Activated CD8-positive, alpha-beta memory T cell treated with anti-CD3 and anti-CD28 coated beads for 36 hours (primary cell): Measurements from ENCODE around the gene UNC5C. TPM values are rescaled to one million over a fixed set of nuclear protein-coding genes. Genes with fewer than 3 reads are reported as not detected.

Experiments used
- CTCF ChIA-PET: fragments of 350-600 bp; sonication (Branson Sonifier 250); formaldehyde crosslinking; loops from one replicate; lab custom pipeline; 2021; ENCODE audit warnings: antibody characterized with exemption; lab: Charles Lee
- POLR2A ChIA-PET: fragments of 350-600 bp; sonication (Branson Sonifier 250); formaldehyde crosslinking; loops from one replicate; lab custom pipeline; 2021; ENCODE audit warnings: antibody characterized with exemption; lab: Charles Lee
- total RNA-seq, 2 experiments: library from RNA; stranded (reverse); gene quantifications; one replicate each; pipeline ENCODE4 v1.2.3, GENCODE V29; 2021

Gene UNC5C
- not detected for total RNA-seq

DNA sequence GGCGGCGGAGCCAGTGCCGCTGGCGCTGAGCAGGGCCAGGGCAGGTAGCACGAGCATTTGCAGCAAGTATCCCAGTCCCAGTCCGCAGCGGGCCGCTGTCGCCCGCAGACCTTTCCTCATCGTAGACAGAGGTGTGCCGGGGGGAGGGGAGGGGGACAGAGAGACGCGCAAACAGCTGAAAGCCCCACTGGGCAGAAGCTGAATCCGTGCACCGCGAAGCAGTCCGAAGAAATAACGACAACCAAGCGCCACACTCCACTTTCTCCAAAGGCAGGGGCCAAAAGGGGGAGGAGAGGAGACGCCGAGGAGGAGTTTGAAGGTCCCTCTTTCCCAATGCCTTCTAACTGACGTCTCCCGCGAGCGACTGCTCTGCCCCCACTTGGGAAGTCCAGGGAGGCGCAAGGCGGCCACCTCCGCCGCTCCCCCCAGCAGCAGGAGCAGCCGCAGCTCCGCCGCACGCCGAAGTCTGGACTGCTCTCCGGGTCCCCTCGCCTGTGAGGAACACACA is at the start of gene UNC5C:
UNC5C (minus strand) TSS at position 236 of the 508 bp plus-strand sequence.
- CTCF ChIA-PET = no interaction called here
- POLR2A ChIA-PET = interaction anchor here (0.6 kb wide), 1 partner anchor 392 kb away, joined by 7 read pairs; no protein-coding TSS in a partner anchor

GRCh38 chr4:95596676-95597075 is 47.9 kb upstream of the UNC5C start:
- CTCF ChIA-PET = no interaction called here
- POLR2A ChIA-PET = no interaction called here

DNA sequence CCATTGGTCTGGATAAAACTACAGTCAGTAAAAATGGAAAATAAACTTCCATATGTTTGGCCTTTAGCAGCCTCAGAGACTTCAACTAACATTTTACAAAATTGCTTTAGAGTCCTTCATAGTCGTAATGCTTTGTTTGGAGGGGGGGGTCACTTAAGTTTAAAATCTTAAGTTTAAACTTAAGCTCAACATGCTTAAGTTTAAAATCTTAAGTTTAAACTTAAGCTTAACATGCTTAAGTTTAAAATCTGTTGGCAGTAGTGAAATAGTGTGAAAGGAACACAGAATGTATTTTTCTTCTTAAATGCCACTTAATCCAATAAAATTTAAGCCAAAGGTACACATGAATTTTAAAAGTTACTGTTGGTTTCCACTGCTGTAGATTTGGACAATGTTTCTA is 45.9 kb upstream of the UNC5C start:
- ChIA-PET CTCF (no interaction called here), POLR2A (no interaction called here)

- CTCF ChIA-PET = no interaction called here
- POLR2A ChIA-PET = no interaction called here
Measured at GRCh38 chr4:95594013-95594412, 45.2 kb upstream of the UNC5C start.

- ChIA-PET CTCF (no interaction called here), POLR2A (no interaction called here)
Measured at GRCh38 chr4:95591278-95591677, 42.5 kb upstream of the UNC5C start.

DNA sequence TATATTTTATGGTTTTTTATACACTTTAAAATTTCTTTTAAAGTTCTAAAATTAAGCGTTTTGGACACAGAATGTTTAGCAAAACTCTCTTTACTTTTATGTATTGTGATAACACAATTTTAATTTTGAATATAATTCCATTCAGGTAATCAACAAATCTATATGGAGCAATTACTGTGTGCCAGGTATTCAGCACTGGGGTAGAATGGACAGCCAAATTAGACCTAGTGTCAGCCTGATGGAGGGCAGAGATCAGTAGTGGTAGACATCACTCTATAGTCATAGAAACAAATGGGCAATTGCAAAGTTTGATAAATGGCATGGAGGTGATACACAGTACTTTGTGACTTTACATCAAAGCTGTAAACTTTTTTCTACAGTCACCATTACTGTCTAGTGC is 41.8 kb upstream of the UNC5C start:
- CTCF ChIA-PET = no interaction called here
- POLR2A ChIA-PET = no interaction called here

GRCh38 chr4:95585016-95585695 is 36.4 kb upstream of the UNC5C start:
- ChIA-PET POLR2A (no interaction called here), CTCF (no interaction called here)

- ChIA-PET CTCF (no interaction called here), POLR2A (no interaction called here)
Measured at GRCh38 chr4:95580226-95580625, 31.5 kb upstream of the UNC5C start.

GRCh38 chr4:95572304-95572991 is 23.7 kb upstream of the UNC5C start:
- POLR2A ChIA-PET = no interaction called here
- CTCF ChIA-PET = no interaction called here

GRCh38 chr4:95571577-95571976 is 22.8 kb upstream of the UNC5C start:
- POLR2A ChIA-PET = no interaction called here

GRCh38 chr4:95563638-95564337 is 15.0 kb upstream of the UNC5C start:
- CTCF ChIA-PET = no interaction called here

More at GRCh38 chr4:95571577-95571976, 22.8 kb upstream of the UNC5C start:
- CTCF ChIA-PET = no interaction called here

DNA sequence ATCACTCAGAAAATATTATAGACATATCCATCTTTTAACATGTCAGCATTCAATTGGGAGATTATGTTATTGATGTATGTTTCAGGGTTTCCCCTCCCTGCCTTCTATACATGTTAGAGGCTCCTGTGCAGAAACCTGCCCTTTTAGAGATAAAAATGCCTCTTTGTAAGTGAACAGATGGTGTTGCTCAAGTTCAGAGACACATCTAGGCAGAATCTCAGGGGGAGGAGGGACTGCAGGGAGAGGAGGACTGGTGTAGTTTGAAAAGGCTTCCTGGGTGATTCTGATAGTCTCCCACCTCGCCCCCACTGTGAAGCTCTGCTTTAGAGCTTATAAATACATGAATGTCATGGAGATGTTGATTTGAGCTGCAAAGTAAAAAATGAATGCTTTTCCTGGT is 12.0 kb upstream of the UNC5C start:
- ChIA-PET CTCF (no interaction called here), POLR2A (no interaction called here)

More at GRCh38 chr4:95563638-95564337, 15.0 kb upstream of the UNC5C start:
- POLR2A ChIA-PET = no interaction called here

DNA sequence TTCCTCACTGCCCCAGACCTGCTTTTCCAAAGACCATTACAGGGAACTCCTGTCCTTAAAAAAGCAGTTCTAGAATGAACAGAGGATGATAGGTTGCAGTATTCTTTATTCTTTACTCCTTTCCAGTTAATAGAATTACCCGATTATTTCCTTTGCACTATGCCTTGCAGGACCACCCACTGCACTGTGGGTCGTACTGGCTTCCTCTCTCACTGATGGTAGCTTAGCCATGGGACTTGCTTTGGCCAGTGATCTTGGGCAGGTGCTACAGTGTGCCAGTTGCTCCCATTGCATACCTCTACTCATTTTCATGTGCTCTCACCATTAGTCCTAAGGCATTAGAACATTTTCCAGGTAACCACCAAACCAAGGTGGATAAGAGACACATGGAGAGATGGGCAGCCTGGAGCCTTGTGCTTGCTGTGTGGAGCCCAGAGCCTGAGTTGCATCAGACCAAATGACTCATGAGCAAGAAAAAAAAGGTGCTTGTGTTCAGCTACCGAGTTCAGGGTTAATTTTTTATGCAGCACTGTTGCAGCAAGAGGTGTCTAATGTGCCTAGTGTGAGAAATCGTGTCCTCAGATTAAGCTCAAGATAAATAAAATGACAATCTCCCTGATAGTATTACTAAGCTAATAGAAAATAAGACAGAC is 7.6 kb upstream of the UNC5C start:
- ChIA-PET CTCF (no interaction called here), POLR2A (no interaction called here)

DNA sequence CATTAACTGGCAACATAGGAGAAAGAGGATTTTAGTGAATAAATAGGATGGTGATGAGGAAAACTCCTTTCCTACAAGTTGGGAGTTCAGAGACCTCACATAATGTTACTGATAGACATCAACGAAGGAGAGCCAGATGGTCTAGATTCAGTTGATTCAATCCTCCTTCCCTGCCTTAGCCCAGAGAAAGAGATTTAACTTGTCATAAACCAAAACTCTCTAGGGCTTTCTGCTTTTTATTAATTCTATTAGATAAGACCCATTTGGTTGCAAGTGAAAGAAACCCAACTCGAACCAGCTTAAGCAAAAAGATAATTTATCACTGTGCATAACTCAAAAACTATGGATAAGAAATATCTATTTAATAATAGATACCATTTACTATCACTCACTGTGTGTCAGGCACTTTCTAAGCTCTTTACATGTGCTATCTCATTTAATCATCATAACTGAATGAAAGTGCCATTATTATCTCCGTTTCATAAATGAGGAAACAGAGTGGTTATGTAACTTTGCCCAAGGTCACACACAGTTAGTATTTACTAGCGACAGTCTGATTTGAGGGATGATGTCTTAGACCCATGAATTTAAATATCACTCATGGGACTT is 4.3 kb upstream of the UNC5C start:
- CTCF ChIA-PET = no interaction called here
- POLR2A ChIA-PET = no interaction called here

DNA sequence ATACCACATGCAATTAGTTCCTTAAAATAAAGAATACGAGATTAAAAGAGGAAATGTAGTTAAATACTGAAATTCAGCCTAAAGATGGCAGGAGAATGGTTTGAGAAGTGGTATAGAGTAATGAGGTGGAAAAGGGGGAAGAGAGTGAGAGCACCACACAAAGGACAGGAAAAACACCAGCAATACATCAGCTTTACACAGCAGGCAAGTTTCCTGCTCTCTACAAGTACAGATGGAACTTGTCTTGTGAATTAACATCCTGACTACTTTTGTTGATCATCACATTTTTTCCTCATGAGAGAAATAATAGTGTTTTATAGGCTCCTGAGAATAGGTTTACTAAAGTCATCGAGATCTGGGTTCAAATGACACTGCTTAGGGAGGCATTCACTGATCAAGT is 2.9 kb upstream of the UNC5C start:
- POLR2A ChIA-PET = no interaction called here
- CTCF ChIA-PET = no interaction called here

- ChIA-PET CTCF (no interaction called here), POLR2A (interaction anchor here (0.5 kb wide), 1 partner anchor 394 kb away, joined by 5 read pairs; no protein-coding TSS in a partner anchor)
Measured at GRCh38 chr4:95550115-95550987, 1.6 kb upstream of the UNC5C start.

- CTCF ChIA-PET = no interaction called here
- POLR2A ChIA-PET = interaction anchor here (0.5 kb wide), 1 partner anchor 393 kb away, joined by 5 read pairs; no protein-coding TSS in a partner anchor
Measured at GRCh38 chr4:95549246-95550114, 707 bp upstream of the UNC5C start.
